RCC 7860 (cell line): Measurements from ENCODE around the gene ALDH1L1.

ENCODE experiments used
- DNase-seq: peaks from one replicate; pipeline ENCODE4 v3.0.0-alpha.2; 2015; ENCODE audit warnings: low spot score
- FAIRE-seq: peaks from 2 replicates; lab custom pipeline; 2012; peaks lifted over from hg19 to GRCh38; lab: Jason Lieb, UNC

ALDH1L1 gene

GRCh38 chr3:126197343-126197742 lies 17.0 kb upstream of the ALDH1L1 start:
- DNase-seq: no peak
- FAIRE-seq: no peak

- FAIRE-seq (no peak), DNase-seq (no peak)
Measured at GRCh38 chr3:126194713-126195305, 14.4 kb upstream of the ALDH1L1 start.

GRCh38 chr3:126191246-126191645 lies 10.9 kb upstream of the ALDH1L1 start:
- no peak for FAIRE-seq

GRCh38 chr3:126187920-126188319 lies 7.5 kb upstream of the ALDH1L1 start:
- DNase-seq (no peak), FAIRE-seq (no peak)

More at GRCh38 chr3:126191246-126191645, 10.9 kb upstream of the ALDH1L1 start:
- no peak for DNase-seq

- FAIRE-seq: no peak
Measured at GRCh38 chr3:126186749-126187148, 6.4 kb upstream of the ALDH1L1 start.

GRCh38 chr3:126186271-126186670 lies 5.9 kb upstream of the ALDH1L1 start:
- no peak for DNase-seq
- FAIRE-seq: no peak

More at GRCh38 chr3:126186749-126187148, 6.4 kb upstream of the ALDH1L1 start:
- DNase-seq: no peak

GRCh38 chr3:126184465-126185000 lies 4.1 kb upstream of the ALDH1L1 start:
- DNase-seq: no peak
- no peak for FAIRE-seq

GRCh38 chr3:126181398-126181725 lies 976 bp upstream of the ALDH1L1 start:
- FAIRE-seq: no peak
- no peak for DNase-seq

- no peak for DNase-seq
Measured at GRCh38 chr3:126179825-126180476, 435 bp downstream of the ALDH1L1 start.

GRCh38 chr3:126170073-126170777 lies 10.2 kb downstream of the ALDH1L1 start:
- no peak for FAIRE-seq
- DNase-seq: no peak

More at GRCh38 chr3:126179825-126180476, 435 bp downstream of the ALDH1L1 start:
- FAIRE-seq: no peak

- DNase-seq: no peak
- FAIRE-seq: no peak
Measured at GRCh38 chr3:126167566-126167965, 12.8 kb downstream of the ALDH1L1 start.

- FAIRE-seq: no peak
Measured at GRCh38 chr3:126166009-126166408, 14.4 kb downstream of the ALDH1L1 start.

GRCh38 chr3:126161309-126161708 lies 19.1 kb downstream of the ALDH1L1 start:
- DNase-seq (no peak), FAIRE-seq (no peak)

More at GRCh38 chr3:126166009-126166408, 14.4 kb downstream of the ALDH1L1 start:
- DNase-seq: no peak

- DNase-seq (no peak), FAIRE-seq (no peak)
Measured at GRCh38 chr3:126160243-126161210, 19.9 kb downstream of the ALDH1L1 start.

GRCh38 chr3:126159476-126159875 lies 20.9 kb downstream of the ALDH1L1 start:
- FAIRE-seq (no peak), DNase-seq (no peak)

GRCh38 chr3:126158912-126159454 lies 21.4 kb downstream of the ALDH1L1 start:
- no peak for FAIRE-seq
- DNase-seq: no peak

GRCh38 chr3:126158016-126158911 lies 22.1 kb downstream of the ALDH1L1 start:
- FAIRE-seq (no peak), DNase-seq (no peak)

GRCh38 chr3:126157083-126157768 lies 23.2 kb downstream of the ALDH1L1 start:
- DNase-seq: no peak
- FAIRE-seq: no peak

- no peak for DNase-seq
- no peak for FAIRE-seq
Measured at GRCh38 chr3:126156468-126156867, 23.9 kb downstream of the ALDH1L1 start.
